K562 (cell line): Measurements from ENCODE around the gene TMC2. TPM values are rescaled to one million over a fixed set of nuclear protein-coding genes. Genes with fewer than 3 reads are reported as not detected.
A peak's percentile ranks its signal among the peaks of the same experiment; 100 is the strongest.

Experiments
- ATAC-seq: fragments of 200-7000 bp; cut with Tn5 transposase; 3 replicates; pipeline ENCODE4 v1.9.1; 2020; ENCODE audit warnings: moderate library complexity
- BruUV-seq: library from RNA; stranded (reverse); fragments of 400-500 nt; replicated peaks from 2 replicates; lab custom pipeline; 2021; lab: Mats Ljungman, UMichigan
- CTCF ChIA-PET: fragments of 300-600 bp; formaldehyde crosslinking; extraction: SDS; loops from one replicate; lab custom pipeline; 2021; ENCODE audit warnings: low intra/inter-chr PET ratio; lab: Yijun Ruan, JAX
- POLR2A ChIA-PET: fragments of 300-600, 350-650 bp; sonication (Branson Sonifier 250); formaldehyde crosslinking; extraction: SDS; loops from one replicate; lab custom pipeline; 2021; ENCODE audit warnings: antibody characterized with exemption, inconsistent platforms; lab: Yijun Ruan, JAX
- DNase-seq, 4 experiments: peaks; one replicate each; pipeline versions ENCODE4 v3.0.0 to v3.0.0-alpha.2; 2011 to 2018; ENCODE audit warnings: low spot score in 3 of 4, mixed read lengths in 3 of 4; ENCODE audit errors: extremely low read depth in 1 of 4
- FAIRE-seq: peaks from 2 replicates; lab custom pipeline; 2011; peaks lifted over from hg19 to GRCh38; lab: Jason Lieb, UNC
- H2AFZ ChIP-seq: 2 replicates; pipeline ENCODE4 v1.6.0; 2011; ENCODE audit warnings: low read depth, low read length, control low read depth, inconsistent platforms
- H3K27ac ChIP-seq: fragments of 200-600 bp; 3 replicates; pipeline ENCODE4 v1.8.0; 2011; ENCODE audit warnings: low read depth, mild to moderate bottlenecking, control low read depth, inconsistent platforms, low read length, moderate library complexity, mixed read lengths; ENCODE audit errors: extremely low read depth
- H3K27me3 ChIP-seq, 2 experiments: fragments of 300-600 bp in 1 of 2; 2 replicates in 1 of 2; 3 replicates in 1 of 2; pipeline versions ENCODE4 v1.6.0 to v1.8.0; 2011; ENCODE audit warnings: inconsistent platforms in 2 of 2, low read length in 2 of 2, mild to moderate bottlenecking in 1 of 2, mixed read lengths in 1 of 2, moderate library complexity in 1 of 2; ENCODE audit not compliant: control insufficient read depth in 2 of 2, insufficient read depth in 2 of 2
- H3K36me3 ChIP-seq: fragments of 300-600 bp; 3 replicates; pipeline ENCODE4 v1.8.0; 2011; ENCODE audit warnings: mild to moderate bottlenecking, low read length, inconsistent platforms; ENCODE audit not compliant: control insufficient read depth, insufficient read depth
- H3K4me1 ChIP-seq, 2 experiments: fragments of 200-600 bp in 1 of 2; replicated peaks in 1 of 2; 2 replicates in 1 of 2; 3 replicates in 1 of 2; pipeline versions ENCODE4 v1.5.1 to v1.8.0; 2011; ENCODE audit warnings: inconsistent platforms in 2 of 2, low read length in 2 of 2, mild to moderate bottlenecking in 1 of 2, mixed read lengths in 1 of 2, moderate library complexity in 1 of 2; ENCODE audit not compliant: control insufficient read depth in 2 of 2, insufficient read depth in 2 of 2
- H3K4me2 ChIP-seq: 2 replicates; pipeline ENCODE4 v1.6.1; 2011; ENCODE audit warnings: low read length, control low read depth, inconsistent platforms, mixed read lengths; ENCODE audit not compliant: insufficient read depth
- H3K4me3 ChIP-seq: fragments of 200-600 bp; sonication (generic), shearing (Covaris generic); 2 replicates; pipeline ENCODE4 v1.5.1; 2016; ENCODE audit warnings: control low read depth, inconsistent platforms
- H3K79me2 ChIP-seq: fragments of 200-600 bp; 3 replicates; pipeline ENCODE4 v1.8.0; 2011; ENCODE audit warnings: low read length, inconsistent platforms; ENCODE audit not compliant: control insufficient read depth, insufficient read depth
- H3K9ac ChIP-seq, 2 experiments: 2 replicates each; pipeline versions ENCODE4 v1.6.0 to v1.6.1; 2011; ENCODE audit warnings: low read depth in 2 of 2, low read length in 2 of 2, control low read depth in 1 of 2, inconsistent platforms in 1 of 2, mild to moderate bottlenecking in 1 of 2, mixed read lengths in 1 of 2; ENCODE audit not compliant: insufficient read depth in 1 of 2
- H3K9me1 ChIP-seq: one replicate; pipeline ENCODE4 v1.6.0; 2011; ENCODE audit warnings: inconsistent platforms, mild to moderate bottlenecking, low read length, moderate library complexity; ENCODE audit not compliant: control insufficient read depth, insufficient read depth
- H3K9me3 ChIP-seq: replicated peaks from 2 replicates; pipeline ENCODE4 v1.5.1; 2011; ENCODE audit warnings: low read depth, low read length, inconsistent platforms; ENCODE audit not compliant: control insufficient read depth, insufficient read depth
- H4K20me1 ChIP-seq: replicated peaks from 2 replicates; pipeline ENCODE4 v1.6.1; 2011; ENCODE audit warnings: low read length, inconsistent platforms, mixed read lengths; ENCODE audit not compliant: control insufficient read depth, insufficient read depth
- BMI1 ChIP-seq: fragments of 150-350 bp; IDR thresholded peaks from 2 replicates; pipeline ENCODE4 v1.6.1; 2014; ENCODE audit warnings: low read length
- CBFA2T2 ChIP-seq: fragments of 450-650 bp; conservative IDR thresholded peaks from 2 replicates; pipeline ENCODE4 v1.6.1; 2017; ENCODE audit warnings: mild to moderate bottlenecking
- ETV1 ChIP-seq: fragments of 450-650 bp; conservative IDR thresholded peaks from 2 replicates; pipeline ENCODE4 v1.6.1; 2016; ENCODE audit warnings: missing genetic modification characterization, control low read depth, low read depth, missing compliant biosample characterization
- GABPB1 ChIP-seq: sonication (generic); formaldehyde crosslinking; IDR thresholded peaks from 2 replicates; pipeline ENCODE4 v1.8.0; 2022; ENCODE audit warnings: mild to moderate bottlenecking, missing genetic modification reagents
- RAD21 ChIP-seq, 2 experiments: fragments of 250-450 bp in 1 of 2; fragments of 450-650 bp in 1 of 2; sonication (Bioruptor Pico) in 1 of 2; formaldehyde crosslinking in 1 of 2; IDR thresholded peaks in 1 of 2; conservative IDR thresholded peaks in 1 of 2; 2 replicates each; pipeline versions ENCODE4 v1.4.0 to v1.8.0; 2020 to 2022; ENCODE audit warnings: mild to moderate bottlenecking in 2 of 2, moderate library complexity in 1 of 2
- RB1 ChIP-seq: fragments of 450-650 bp; IDR thresholded peaks from 2 replicates; pipeline ENCODE4 v1.6.1; 2017; ENCODE audit warnings: low read depth, mild to moderate bottlenecking
- WGBS: fragments of 100-300 bp; shearing (Covaris generic); methylation state at CpG from one replicate; pipeline ENCODE4 v1.1.6; 2016; ENCODE audit warnings: low coverage, mixed read lengths; ENCODE audit not compliant: insufficient coverage; ENCODE audit errors: missing lambda C conversion rate; 5-methylcytosine and 5-hydroxymethylcytosine counted together
- in situ Hi-C: fragments of 300-500 bp; cut with MboI; formaldehyde crosslinking; loops from 4 replicates; pipeline ENCODE4 v1.15.0; 2018; ENCODE audit warnings: inconsistent platforms, mixed read lengths
- intact Hi-C: fragments of 100-400 bp; cut with micrococcal nuclease; formaldehyde crosslinking; loops from 2 replicates; pipeline ENCODE4 v1.14.2; 2022
- polyA plus RNA-seq, 8 experiments: library from polyadenylated mRNA; depleted of rRNA in 4 of 8; stranded (reverse) in 5 of 8; unstranded in 3 of 8; fragments of >200 nt; fragmentation: Nextera tagmentation in 2 of 8; fragmentation: Illumina TruSeq in 1 of 8; extraction: Ambion mirVana in 2 of 8; extraction: Trizol in 1 of 8; gene quantifications; 2 replicates each; pipeline versions ENCODE4 v1.2.1 to v1.2.3, GENCODE V29; 2011 to 2014; ENCODE audit warnings: inconsistent platforms in 1 of 8, missing spikeins in 1 of 8
- total RNA-seq, 7 experiments: library from RNA; depleted of rRNA in 6 of 7; stranded (reverse); fragments of >200 nt in 6 of 7; fragmentation: Illumina TruSeq in 2 of 7; extraction: Trizol in 2 of 7; gene quantifications; 2 replicates each; pipeline versions ENCODE4 v1.2.1 to v1.2.3, GENCODE V29; 2011 to 2021; ENCODE audit warnings: low replicate concordance in 1 of 7
- TF ChIP-seq, protein P1 (sequence below), 2 experiments: fragments of 450-650 bp; formaldehyde crosslinking in 1 of 2; IDR thresholded peaks; 2 replicates each; pipeline versions ENCODE4 v1.4.0 to v1.6.1; 2014 to 2020; ENCODE audit warnings: mild to moderate bottlenecking in 2 of 2, borderline replicate concordance in 1 of 2, low read depth in 1 of 2
- TF ChIP-seq, protein P2 (sequence below), 3 experiments: IDR thresholded peaks in 2 of 3; conservative IDR thresholded peaks in 1 of 3; 2 replicates each; pipeline ENCODE4 v1.5.1; 2011 to 2012; ENCODE audit warnings: low read length in 3 of 3, mild to moderate bottlenecking in 3 of 3, control low read depth in 2 of 3, improper control_type of control experiment in 1 of 3, inconsistent platforms in 1 of 3, low read depth in 1 of 3, mixed read lengths in 1 of 3, moderate library complexity in 1 of 3; ENCODE audit not compliant: insufficient read depth in 2 of 3
- TF ChIP-seq, protein P3 (sequence below): sonication (generic); IDR thresholded peaks from 2 replicates; pipeline ENCODE4 v1.6.1; 2016

Gene TMC2
- total and polyA plus RNA-seq, 9 of the 15 experiments (the other 6 are each of a cell fraction or from before 2014, with no cell fraction given) = not detected

DNA sequence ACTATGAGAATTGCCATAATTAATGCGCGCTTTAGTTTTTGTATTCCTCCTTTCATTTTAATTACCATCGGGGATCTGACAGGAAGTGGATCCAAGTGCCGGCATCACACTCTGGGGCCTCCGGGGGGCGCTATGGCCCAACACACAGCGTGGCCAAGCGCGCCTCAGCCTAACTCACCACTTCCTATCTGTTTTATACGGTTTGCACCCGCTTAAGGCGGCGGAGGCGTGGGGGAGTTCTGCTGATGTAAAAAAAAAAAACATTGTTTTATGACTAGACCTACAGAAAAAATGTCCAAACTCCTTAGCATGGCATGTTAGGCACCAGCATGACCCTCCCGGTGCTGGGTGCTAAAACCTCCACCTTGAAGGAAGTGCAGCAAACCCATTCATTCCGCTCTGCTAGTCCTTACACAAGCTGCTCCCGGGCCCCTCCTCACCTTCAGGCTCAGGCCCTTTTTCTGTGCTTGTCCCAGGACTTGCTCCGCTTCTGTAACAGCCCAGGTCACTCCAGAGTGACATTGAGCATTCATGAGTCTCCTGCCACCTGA is 151.7 kb downstream of the TMC2 start:
- no TSS peak for BruUV-seq
- POLR2A ChIA-PET = interaction anchor here (0.7 to 0.8 kb wide), 2 partner anchors 20 kb away, joined by 3 read pairs; no protein-coding TSS in a partner anchor
- FAIRE-seq = peak; percentile 82
- TF ChIP-seq RB1 (peak; percentile 41; the same call in 1 of the 2 replicates), RAD21 (CRISPR knock-in tag; conservative IDR thresholded peaks at IDR 0.05 in 1 of 2, IDR thresholded peaks at IDR 0.05 in 1 of 2) (peak; percentile 65 to 80), GABPB1 (peak; percentile 62; the same call in 1 of the 2 replicates), BMI1 (no peak), CBFA2T2 (no peak), ETV1 (tag) (peak; percentile 66)
- TF ChIP-seq, protein P1, sequence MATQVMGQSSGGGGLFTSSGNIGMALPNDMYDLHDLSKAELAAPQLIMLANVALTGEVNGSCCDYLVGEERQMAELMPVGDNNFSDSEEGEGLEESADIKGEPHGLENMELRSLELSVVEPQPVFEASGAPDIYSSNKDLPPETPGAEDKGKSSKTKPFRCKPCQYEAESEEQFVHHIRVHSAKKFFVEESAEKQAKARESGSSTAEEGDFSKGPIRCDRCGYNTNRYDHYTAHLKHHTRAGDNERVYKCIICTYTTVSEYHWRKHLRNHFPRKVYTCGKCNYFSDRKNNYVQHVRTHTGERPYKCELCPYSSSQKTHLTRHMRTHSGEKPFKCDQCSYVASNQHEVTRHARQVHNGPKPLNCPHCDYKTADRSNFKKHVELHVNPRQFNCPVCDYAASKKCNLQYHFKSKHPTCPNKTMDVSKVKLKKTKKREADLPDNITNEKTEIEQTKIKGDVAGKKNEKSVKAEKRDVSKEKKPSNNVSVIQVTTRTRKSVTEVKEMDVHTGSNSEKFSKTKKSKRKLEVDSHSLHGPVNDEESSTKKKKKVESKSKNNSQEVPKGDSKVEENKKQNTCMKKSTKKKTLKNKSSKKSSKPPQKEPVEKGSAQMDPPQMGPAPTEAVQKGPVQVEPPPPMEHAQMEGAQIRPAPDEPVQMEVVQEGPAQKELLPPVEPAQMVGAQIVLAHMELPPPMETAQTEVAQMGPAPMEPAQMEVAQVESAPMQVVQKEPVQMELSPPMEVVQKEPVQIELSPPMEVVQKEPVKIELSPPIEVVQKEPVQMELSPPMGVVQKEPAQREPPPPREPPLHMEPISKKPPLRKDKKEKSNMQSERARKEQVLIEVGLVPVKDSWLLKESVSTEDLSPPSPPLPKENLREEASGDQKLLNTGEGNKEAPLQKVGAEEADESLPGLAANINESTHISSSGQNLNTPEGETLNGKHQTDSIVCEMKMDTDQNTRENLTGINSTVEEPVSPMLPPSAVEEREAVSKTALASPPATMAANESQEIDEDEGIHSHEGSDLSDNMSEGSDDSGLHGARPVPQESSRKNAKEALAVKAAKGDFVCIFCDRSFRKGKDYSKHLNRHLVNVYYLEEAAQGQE (IDR thresholded peaks at IDR 0.05; ENCODE audit: borderline replicate concordance) = peak; percentile 58; the same call in 1 of the 2 replicates
- TF ChIP-seq, protein P1 (CRISPR knock-in tag; IDR thresholded peaks at IDR 0.05; ENCODE audit: low read depth) = no peak
- TF ChIP-seq, protein P2, sequence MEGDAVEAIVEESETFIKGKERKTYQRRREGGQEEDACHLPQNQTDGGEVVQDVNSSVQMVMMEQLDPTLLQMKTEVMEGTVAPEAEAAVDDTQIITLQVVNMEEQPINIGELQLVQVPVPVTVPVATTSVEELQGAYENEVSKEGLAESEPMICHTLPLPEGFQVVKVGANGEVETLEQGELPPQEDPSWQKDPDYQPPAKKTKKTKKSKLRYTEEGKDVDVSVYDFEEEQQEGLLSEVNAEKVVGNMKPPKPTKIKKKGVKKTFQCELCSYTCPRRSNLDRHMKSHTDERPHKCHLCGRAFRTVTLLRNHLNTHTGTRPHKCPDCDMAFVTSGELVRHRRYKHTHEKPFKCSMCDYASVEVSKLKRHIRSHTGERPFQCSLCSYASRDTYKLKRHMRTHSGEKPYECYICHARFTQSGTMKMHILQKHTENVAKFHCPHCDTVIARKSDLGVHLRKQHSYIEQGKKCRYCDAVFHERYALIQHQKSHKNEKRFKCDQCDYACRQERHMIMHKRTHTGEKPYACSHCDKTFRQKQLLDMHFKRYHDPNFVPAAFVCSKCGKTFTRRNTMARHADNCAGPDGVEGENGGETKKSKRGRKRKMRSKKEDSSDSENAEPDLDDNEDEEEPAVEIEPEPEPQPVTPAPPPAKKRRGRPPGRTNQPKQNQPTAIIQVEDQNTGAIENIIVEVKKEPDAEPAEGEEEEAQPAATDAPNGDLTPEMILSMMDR (IDR thresholded peaks at IDR 0.05 in 2 of 3, conservative IDR thresholded peaks at IDR 0.05 in 1 of 3; ENCODE audit: insufficient read depth in 2 of 3, low read depth in 1 of 3, low read length in 3 of 3) = peak; percentile 83 to 89 (median 84)
- TF ChIP-seq, protein P3, sequence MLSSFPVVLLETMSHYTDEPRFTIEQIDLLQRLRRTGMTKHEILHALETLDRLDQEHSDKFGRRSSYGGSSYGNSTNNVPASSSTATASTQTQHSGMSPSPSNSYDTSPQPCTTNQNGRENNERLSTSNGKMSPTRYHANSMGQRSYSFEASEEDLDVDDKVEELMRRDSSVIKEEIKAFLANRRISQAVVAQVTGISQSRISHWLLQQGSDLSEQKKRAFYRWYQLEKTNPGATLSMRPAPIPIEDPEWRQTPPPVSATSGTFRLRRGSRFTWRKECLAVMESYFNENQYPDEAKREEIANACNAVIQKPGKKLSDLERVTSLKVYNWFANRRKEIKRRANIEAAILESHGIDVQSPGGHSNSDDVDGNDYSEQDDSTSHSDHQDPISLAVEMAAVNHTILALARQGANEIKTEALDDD = peak; percentile 57; the same call in 1 of the 2 replicates

More for the DNA sequence above, 151.7 kb downstream of the TMC2 start:
- Histone ChIP-seq H3K27me3 (peaks cover 6 to 28% of the 10 kb centered on the region in 2 experiments; a peak in 4 of 5 replicates), H3K4me3 (no peak overlapping the region; the same call in 1 of the 2 replicates), H3K4me1 (peaks cover 0 to 9% of the 10 kb centered on the region in 2 experiments; a peak in 3 of 5 replicates), H3K79me2 (no peaks in the 10 kb centered on the region), H3K27ac (no peak overlapping the region), H3K4me2 (peak overlapping the region; percentile 32), H2AFZ (peak overlapping the region; percentile 85), H3K9ac (no peak overlapping the region), H3K9me1 (no peaks in the 10 kb centered on the region), H3K9me3 (no peaks in the 10 kb centered on the region), H3K36me3 (no peaks in the 10 kb centered on the region), H4K20me1 (no peaks in the 10 kb centered on the region)
- CTCF ChIA-PET = interaction anchor here (1.2 kb wide), 1 partner anchor 55 kb away, joined by 4 read pairs; no protein-coding TSS in a partner anchor
- ATAC-seq (peak; percentile 95), DNase-seq (peak; percentile 60 to 77 (median 64))
- in situ Hi-C loops = loop anchor here (5.0 kb wide), 1 partner anchor 164 kb away; no protein-coding TSS in a partner anchor
- WGBS = 7% methylated on average over 18 of the region's 18 CpGs
- intact Hi-C loops = loop anchor here (1.0 to 5.0 kb wide), 3 partner anchors 55 to 164 kb away; no protein-coding TSS in a partner anchor
